TTC549 (cell line): Measurements from ENCODE around the gene RASGRF1.

ENCODE experiments used
- FAIRE-seq: peaks from 2 replicates; lab custom pipeline; 2012; peaks lifted over from hg19 to GRCh38; lab: Jason Lieb, UNC

RASGRF1 gene

DNA sequence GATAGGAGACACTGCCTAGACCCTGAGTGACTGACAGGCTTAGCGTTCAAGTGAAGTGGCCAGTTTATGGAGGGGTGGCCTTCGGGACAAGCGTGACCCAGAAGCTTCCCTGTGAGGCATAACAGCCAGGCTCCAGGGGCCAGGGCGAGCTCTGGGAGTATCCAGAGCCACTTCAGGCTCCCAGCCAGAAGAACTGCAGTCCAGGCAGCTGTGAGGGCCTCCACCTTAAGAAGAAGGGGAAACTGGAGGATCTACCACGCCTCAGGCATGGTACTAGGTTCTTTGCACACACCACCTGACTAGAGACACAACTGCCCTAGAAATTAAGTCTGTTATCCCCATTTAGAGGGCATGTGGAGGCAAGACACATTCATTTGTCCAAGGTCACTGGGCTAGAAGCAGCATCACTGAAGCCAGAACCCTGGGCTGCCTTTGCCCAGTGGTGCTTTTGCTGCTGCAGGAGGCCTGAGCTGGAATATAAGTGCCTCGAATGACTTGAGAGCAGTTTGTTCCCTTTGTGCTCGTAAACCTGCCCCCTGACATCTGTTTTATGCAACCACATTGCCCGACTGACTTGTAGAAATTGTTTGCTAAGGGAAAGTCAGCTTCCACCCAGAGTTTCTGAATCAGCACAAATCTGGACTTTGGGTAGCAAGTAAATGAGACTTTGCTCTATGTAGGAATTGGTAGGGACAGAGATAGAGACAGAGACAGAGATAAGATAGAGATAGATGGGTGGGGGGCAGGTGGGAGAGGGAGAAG lies 23.3 kb downstream of the RASGRF1 start:
- FAIRE-seq: no peak

- no peak for FAIRE-seq
These were observed 24.0 kb downstream of the RASGRF1 start for GRCh38 chr15:79066391-79067071.

GRCh38 chr15:79065706-79066376 lies 24.7 kb downstream of the RASGRF1 start:
- FAIRE-seq: no peak

- FAIRE-seq: no peak
These were observed 25.2 kb downstream of the RASGRF1 start for GRCh38 chr15:79065361-79065705.

DNA sequence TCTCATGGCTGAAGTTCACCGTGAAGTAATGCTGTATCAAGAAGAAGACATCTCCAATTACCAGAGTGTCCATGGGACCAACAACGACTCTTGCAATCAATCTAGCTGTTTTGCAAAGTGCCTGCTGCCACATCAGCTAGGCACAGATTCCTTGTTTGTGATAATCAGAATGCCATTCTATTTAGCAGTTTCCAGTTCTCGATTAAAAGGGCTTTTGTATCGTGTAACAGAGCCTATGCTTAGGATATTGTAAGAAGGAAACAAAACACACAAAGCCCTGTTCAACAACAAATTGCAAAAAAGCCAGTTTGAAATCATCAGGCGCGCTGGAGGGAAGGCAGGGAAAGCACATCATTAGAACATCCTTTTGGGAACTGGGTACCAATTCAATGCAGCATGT lies 26.1 kb downstream of the RASGRF1 start:
- no peak for FAIRE-seq

DNA sequence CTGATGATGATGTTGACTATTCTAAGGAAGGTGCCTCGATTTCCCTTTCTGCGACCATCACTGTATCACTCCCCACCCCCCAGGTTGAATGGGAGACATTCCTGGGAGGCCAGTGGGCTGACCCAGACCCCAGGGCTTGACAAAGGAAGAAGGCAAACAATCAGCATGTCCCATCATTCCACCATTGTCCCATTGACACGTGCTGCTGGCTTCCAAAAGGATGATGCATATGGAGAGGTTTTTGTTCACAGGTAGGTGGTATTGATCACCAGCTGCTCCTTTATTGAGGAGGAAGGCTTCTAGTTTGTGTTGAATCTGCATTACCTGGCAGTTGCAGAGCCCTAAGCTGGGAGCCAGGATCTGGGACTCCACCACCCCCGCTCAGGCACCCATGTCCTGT lies 30.4 kb downstream of the RASGRF1 start:
- no peak for FAIRE-seq

GRCh38 chr15:79059081-79059572 lies 31.5 kb downstream of the RASGRF1 start:
- no peak for FAIRE-seq

DNA sequence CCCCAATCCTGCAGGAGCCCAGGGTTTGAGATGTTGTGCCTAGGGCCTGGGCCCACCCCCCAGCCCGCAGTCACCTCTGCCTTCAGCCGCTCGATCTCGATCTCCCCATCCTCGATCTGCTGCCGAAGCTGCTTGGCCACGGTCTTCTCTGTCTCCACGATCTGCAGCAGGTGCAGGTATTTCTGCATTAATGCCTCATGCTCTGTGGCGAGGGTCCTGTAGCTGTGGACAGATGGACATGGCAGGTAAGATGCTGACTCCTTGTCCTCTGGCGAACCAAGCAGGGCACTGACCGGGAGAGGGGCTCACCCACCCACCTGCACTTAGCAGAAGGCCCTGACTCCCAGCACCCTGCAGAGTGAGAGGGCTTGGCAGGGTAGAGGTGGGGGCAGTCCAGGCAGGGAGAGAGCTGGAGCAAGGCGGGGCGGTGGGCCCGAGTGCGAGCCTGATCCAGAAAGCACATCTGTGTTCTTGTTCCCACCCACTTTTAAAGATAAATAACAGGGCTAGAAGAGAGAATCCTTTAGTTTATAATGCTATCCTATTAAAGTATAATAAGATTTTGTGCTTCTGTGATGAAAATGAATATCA lies 32.2 kb downstream of the RASGRF1 start:
- FAIRE-seq: no peak

- no peak for FAIRE-seq
These were observed 33.5 kb downstream of the RASGRF1 start for GRCh38 chr15:79057050-79057449.

DNA sequence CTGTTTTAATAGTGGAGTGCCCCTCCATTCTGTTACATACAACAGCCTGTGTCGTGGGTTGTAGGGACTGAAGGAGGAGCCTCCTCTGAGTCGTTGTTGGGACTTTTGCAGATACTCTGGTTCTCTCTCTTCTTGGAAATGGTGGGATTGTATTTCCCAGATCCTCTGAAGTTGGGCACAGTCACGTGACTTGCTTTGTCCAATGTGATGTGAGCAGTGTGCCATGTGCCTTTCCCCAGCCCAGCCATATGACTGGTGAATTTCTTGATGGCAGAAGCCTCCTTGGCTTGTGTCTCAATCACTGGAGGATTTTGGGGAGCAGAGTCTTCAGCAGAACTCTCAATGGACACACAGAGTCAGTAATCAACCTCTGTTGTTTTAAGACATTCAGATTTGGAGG lies 36.2 kb downstream of the RASGRF1 start:
- FAIRE-seq: no peak

DNA sequence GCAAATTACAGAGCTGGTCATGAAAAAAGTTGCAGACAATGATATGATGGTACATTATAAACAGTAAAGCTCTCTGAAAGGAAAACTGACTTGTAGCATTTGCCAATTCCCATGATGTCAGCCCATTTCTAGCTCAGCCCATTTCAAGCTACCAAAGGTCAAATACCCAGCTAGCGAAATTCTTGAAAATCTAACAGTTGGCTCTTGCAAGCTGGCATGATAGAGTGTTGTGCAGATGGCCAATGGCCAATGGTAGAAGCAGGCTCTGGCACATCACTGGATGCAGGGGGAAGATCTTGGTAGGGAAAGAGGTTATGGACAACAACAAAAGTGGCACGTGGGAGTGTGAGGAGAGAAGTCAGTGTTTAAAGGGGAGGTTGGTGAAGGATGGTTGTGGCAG lies 36.7 kb downstream of the RASGRF1 start:
- no peak for FAIRE-seq

DNA sequence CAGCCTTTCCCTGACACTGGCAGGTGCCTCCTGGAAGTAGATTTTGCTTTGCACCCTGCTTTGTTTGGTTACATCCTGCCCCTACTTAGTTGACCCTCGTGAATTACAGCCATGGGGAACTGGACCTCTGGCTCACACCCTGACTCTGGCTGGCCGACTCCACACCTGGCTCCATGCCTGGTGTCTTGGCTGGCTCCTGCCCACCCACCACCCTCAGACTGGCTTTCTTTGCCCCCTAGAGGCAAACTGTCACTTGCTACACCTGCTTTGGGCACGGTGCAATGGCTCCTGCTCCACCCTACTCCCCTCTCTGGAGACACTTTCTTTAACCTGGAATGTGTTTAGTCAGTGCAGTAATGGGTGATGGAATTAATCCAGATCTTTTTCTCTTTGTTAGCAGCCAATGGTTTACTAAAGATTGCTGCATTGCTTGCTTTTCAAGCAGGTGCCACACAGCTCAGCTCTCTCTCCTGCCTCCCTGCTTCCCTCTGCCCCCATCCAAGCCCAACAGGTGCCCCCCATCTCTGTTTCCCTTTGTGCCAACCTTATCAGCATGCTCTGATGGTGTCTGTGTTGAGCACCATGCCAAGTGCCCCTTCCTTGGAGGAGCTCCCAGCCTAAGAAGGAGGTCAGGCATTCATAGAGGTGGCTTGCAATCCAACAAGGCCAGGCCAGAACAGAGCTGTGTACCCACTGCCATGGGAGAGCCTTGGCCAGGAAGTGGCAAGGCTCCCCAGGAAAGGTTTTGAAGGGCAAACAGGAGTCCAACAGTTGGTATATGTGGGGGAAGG lies 38.4 kb downstream of the RASGRF1 start:
- no peak for FAIRE-seq

GRCh38 chr15:79051029-79051428 lies 39.6 kb downstream of the RASGRF1 start:
- FAIRE-seq: no peak

- no peak for FAIRE-seq
These were observed 40.2 kb downstream of the RASGRF1 start for GRCh38 chr15:79050341-79050740.

DNA sequence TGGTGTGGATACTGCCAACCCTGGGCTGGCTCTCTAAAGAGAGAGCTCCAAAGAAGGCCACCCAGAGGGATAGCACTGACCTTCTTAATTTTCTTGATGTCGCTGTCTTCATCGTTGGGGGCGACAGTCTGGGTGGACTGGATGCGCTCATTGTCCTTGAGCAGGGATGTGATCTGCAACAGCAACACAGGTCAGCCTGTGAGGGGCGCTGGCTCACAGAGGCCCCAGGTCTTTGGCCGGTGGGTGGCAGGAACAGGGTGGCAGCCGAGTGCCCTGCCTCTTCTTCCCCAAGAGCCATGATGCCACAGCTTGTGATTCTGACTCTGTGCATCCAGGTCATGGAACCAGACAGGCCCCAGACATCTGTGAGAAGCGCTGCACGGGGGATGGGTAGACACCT lies 41.2 kb downstream of the RASGRF1 start:
- FAIRE-seq: no peak

GRCh38 chr15:79047676-79048439 lies 42.7 kb downstream of the RASGRF1 start:
- FAIRE-seq: no peak

- FAIRE-seq: no peak
These were observed 43.7 kb downstream of the RASGRF1 start for GRCh38 chr15:79046691-79047404.

- FAIRE-seq: no peak
These were observed 45.5 kb downstream of the RASGRF1 start for GRCh38 chr15:79045041-79045440.

- no peak for FAIRE-seq
These were observed 48.2 kb downstream of the RASGRF1 start for GRCh38 chr15:79042213-79042928.

GRCh38 chr15:79041601-79042168 lies 48.9 kb downstream of the RASGRF1 start:
- FAIRE-seq: no peak
